ENCODE data around the gene MBD5.

MBD5 gene

DNA sequence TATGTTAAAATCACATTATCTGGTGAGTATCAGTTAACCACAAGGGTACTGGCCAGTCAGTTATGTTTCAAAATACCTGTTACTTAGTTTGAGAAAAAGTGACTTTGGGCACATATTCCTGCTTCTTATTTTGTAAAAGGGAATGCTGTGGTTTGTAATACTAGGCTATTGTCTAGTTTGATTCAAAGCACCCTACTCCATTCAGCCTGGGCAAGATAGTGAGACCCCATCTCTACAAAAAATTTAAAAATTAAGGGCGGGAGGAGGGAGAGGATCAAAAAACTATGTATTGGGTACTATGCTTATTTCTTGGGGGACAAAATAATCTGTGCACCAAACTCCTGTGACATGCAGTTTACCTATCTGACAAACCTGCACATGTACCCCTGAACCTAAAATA lies 18.9 kb downstream of the MBD5 start:
- peaks cover 3% of the 10 kb centered on the region for H3K4me1 Mint-ChIP-seq
- no peak overlapping the region for H3K4me3 Mint-ChIP-seq
- DNase-seq (ENCODE audit: low spot score in 2 of 2) (no peak), ATAC-seq (ENCODE audit: low read depth) (no peak)
- H3K27ac Mint-ChIP-seq: no peak overlapping the region
- no peaks in the 10 kb centered on the region for H3K9me3 Mint-ChIP-seq
- H3K27me3 Mint-ChIP-seq: no peaks in the 10 kb centered on the region
- peaks cover 3% of the 10 kb centered on the region for H3K36me3 Mint-ChIP-seq

DNA sequence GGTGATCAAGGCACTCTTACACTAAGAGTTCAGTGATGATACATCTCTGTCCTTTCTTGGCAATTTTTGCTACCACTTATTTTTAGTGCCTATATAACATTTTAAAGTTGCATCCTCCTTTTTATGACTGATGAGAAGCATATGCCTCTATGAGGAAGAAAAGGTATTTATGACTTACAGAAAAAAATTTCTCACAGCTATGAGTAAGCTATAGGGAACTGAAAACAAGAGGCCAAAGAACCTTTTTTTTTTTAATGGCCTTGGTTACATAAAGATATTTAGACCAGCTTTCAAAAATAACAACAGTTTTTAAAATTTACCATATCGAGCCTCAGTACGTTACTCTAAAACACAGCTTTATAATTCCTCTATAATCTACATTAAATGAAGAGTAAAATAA lies 21.3 kb downstream of the MBD5 start:
- peak; percentile 61 for ATAC-seq (ENCODE audit: low read depth)

DNA sequence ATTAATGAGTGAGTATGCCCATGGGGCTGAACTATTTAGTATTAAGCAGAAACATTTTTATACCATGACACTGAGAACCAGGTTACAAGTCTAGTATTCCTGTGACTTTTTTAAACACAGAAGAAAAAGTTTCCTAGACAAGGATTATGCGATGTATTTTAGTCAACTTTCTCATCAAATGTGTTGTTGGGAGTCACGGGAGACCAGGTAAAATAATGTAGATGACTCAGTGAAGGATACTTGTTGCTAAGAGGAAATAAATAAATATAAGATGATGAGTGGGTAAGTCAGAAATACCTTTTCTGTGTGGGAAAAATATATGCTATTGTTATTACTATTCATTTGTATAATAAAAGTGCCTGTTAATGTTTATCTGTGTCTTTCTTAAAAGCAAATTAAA lies 23.4 kb downstream of the MBD5 start:
- Mint-ChIP-seq H3K27ac (no peak overlapping the region), H3K9me3 (no peaks in the 10 kb centered on the region), H3K36me3 (peaks cover 3% of the 10 kb centered on the region), H3K27me3 (no peaks in the 10 kb centered on the region), H3K4me3 (no peak overlapping the region), H3K4me1 (peaks cover 27% of the 10 kb centered on the region)
- no peak for ATAC-seq (ENCODE audit: low read depth)
- DNase-seq (ENCODE audit: low spot score in 2 of 2): no peak

More for the DNA sequence above, 21.3 kb downstream of the MBD5 start:
- Mint-ChIP-seq H3K4me1 (peaks cover 12% of the 10 kb centered on the region), H3K27me3 (no peaks in the 10 kb centered on the region), H3K4me3 (no peak overlapping the region), H3K27ac (no peak overlapping the region), H3K36me3 (peaks cover 3% of the 10 kb centered on the region), H3K9me3 (no peaks in the 10 kb centered on the region)
- no peak for DNase-seq (ENCODE audit: low spot score in 2 of 2)

DNA sequence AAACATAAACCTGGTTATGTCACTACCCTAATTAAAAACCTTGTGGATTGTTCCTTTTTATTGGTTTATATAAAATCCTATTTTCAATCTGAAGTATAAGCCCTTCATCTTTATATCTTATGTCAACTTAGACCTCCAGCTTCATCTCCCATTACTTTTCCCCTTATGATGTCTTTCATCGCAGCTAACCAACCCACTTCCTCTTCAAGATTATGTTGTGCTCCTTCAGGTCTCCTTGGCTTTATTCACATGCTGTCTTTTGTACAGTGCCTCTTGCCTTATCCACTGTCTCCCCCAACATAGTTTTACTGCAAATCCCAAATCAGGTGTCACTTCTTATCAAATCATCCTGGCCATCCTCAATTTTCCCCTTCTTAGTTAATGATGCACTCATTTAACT lies 25.9 kb downstream of the MBD5 start:
- DNase-seq (ENCODE audit: low spot score in 2 of 2) (no peak), ATAC-seq (ENCODE audit: low read depth) (no peak)
- no peak overlapping the region for H3K4me3 Mint-ChIP-seq
- H3K27ac Mint-ChIP-seq: no peak overlapping the region
- peaks cover 2% of the 10 kb centered on the region for H3K36me3 Mint-ChIP-seq
- no peaks in the 10 kb centered on the region for H3K27me3 Mint-ChIP-seq
- H3K9me3 Mint-ChIP-seq: no peaks in the 10 kb centered on the region
- peaks cover 37% of the 10 kb centered on the region for H3K4me1 Mint-ChIP-seq

DNA sequence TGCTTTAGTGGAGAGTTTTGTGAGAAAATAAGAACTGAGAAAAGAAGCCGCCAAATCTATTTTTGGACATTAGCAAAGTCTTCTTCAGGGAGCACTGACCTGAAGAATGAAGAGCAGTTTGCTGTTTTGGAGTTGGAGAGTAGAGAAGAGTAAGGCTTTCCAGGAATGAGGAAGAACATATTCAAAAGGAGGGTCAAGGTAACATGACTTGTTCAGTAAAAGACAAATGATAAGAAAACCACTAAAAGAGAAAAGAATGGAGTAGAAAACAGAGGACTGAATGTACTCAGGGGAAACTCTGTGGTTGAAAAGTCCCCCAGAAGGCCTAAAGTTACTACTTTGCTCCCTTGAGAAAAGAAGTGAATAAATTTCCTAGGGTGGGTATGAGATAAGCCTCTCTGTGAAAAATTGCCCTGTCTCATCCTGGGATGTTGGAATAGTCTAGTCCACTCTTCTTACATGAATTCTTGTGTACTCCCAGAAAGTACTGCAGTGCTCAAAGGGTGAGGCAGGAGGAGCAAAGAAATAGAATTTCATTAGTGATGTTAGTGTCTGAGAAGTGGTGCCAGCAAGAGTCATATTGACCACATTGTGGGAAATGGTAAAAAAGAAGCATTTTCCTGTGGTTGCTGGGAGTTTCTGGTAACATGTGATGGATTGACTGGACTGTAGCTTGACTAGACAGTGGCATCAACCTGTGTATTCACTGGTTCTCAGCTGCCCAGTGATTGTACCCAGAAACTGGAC lies 27.8 kb downstream of the MBD5 start:
- Mint-ChIP-seq H3K9me3 (peaks cover 2% of the 10 kb centered on the region), H3K36me3 (peaks cover 5% of the 10 kb centered on the region), H3K4me1 (peaks cover 37% of the 10 kb centered on the region), H3K27me3 (no peaks in the 10 kb centered on the region), H3K4me3 (peak overlapping the region; percentile 56), H3K27ac (peak overlapping the region; percentile 58)
- DNase-seq (ENCODE audit: low spot score in 2 of 2) (no peak), ATAC-seq (ENCODE audit: low read depth) (peak; percentile 62)

DNA sequence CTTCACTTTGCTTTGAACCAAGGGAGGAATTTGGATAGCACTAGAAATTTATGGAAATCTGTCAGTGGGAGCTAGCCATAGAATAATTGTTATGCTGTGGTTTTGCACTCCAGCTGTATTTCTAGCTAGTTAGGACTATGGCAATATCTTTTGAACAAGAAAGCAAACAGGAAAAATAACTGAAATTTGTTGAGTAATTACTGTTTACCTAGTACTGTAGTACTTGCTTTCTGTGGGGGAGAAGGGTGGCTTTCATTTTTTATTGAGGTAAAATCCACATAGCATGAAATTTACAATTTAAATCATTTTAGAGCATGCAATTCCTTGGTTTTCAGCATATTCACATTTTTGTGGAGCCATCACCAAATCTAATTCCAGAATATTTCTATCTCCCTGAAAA lies 28.4 kb downstream of the MBD5 start:
- H3K27ac Mint-ChIP-seq: no peak overlapping the region
- H3K36me3 Mint-ChIP-seq: peaks cover 6% of the 10 kb centered on the region
- peaks cover 2% of the 10 kb centered on the region for H3K9me3 Mint-ChIP-seq
- ATAC-seq (ENCODE audit: low read depth): no peak
- no peaks in the 10 kb centered on the region for H3K27me3 Mint-ChIP-seq
- H3K4me1 Mint-ChIP-seq: peaks cover 37% of the 10 kb centered on the region
- H3K4me3 Mint-ChIP-seq: no peak overlapping the region
- DNase-seq (ENCODE audit: low spot score in 2 of 2): no peak

DNA sequence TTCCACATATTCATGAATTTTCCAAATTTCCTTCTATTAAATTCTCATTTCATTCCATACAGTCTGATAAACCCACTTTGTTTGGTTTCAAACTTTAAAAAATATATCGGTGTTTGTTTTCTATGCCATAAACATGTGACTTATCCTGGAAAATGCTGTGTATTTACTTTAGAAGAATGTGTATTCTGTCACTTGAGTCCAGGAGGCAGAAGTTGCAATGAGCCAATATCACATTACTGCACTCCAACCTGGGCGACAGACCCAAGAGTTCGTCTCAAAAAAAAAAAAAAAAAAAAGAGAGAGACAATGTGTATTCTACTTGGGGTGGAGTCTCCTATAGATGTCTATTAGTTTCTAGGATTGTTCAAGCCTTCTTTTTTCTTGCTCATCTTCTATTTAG lies 31.8 kb downstream of the MBD5 start:
- H3K4me1 Mint-ChIP-seq: peaks cover 25% of the 10 kb centered on the region
- no peak for DNase-seq (ENCODE audit: low spot score in 2 of 2)
- H3K27me3 Mint-ChIP-seq: no peaks in the 10 kb centered on the region
- peaks cover 10% of the 10 kb centered on the region for H3K36me3 Mint-ChIP-seq
- ATAC-seq (ENCODE audit: low read depth): no peak
- no peak overlapping the region for H3K27ac Mint-ChIP-seq
- peaks cover 2% of the 10 kb centered on the region for H3K9me3 Mint-ChIP-seq
- no peak overlapping the region for H3K4me3 Mint-ChIP-seq

DNA sequence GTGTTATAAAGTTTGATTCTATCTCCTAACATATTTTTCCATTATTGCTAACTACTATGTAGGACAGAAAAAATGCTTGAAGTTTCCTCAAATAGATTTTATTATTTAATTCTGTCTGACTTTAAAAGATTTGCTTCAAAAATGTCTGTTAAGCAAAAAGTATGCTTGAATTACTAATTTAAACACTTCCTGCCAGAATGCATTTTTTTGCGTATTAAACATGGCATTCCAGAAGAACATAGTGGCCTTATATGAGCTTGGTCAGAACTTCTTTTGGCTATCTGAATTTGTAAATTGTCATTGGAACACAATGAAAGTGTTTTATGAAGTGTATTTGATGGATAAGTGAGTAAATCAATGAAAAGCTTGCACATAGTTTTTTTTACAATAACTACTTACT lies 37.8 kb downstream of the MBD5 start:
- H3K4me3 Mint-ChIP-seq: no peak overlapping the region
- H3K27ac Mint-ChIP-seq: no peak overlapping the region
- no peaks in the 10 kb centered on the region for H3K27me3 Mint-ChIP-seq
- no peaks in the 10 kb centered on the region for H3K9me3 Mint-ChIP-seq
- ATAC-seq (ENCODE audit: low read depth): no peak
- peaks cover 7% of the 10 kb centered on the region for H3K36me3 Mint-ChIP-seq
- peaks cover 2% of the 10 kb centered on the region for H3K4me1 Mint-ChIP-seq
- DNase-seq (ENCODE audit: low spot score in 2 of 2): no peak

DNA sequence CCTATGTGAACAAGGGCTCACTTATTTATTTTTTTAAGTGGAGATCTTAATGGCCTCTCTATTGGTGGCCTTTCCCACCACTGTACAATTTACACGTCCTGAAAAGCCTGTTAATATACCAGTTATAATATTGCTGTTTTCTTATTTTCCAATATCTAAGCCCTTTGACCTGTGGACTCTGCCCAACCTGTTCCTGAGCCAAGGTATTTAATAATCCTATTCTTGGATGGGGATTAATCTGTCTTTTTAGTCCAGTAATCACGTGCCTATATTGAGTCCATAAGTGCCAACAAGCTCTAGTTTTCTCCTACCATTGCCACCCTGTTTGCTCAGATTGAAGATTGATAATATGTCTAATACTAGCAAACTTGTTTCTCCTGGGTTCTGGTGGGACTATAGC lies 42.7 kb downstream of the MBD5 start:
- H3K27ac Mint-ChIP-seq: no peak overlapping the region
- peaks cover 3% of the 10 kb centered on the region for H3K4me1 Mint-ChIP-seq
- H3K9me3 Mint-ChIP-seq: no peaks in the 10 kb centered on the region
- DNase-seq (ENCODE audit: low spot score in 2 of 2) (no peak), ATAC-seq (ENCODE audit: low read depth) (no peak)
- no peaks in the 10 kb centered on the region for H3K27me3 Mint-ChIP-seq
- H3K36me3 Mint-ChIP-seq: peaks cover 5% of the 10 kb centered on the region
- no peak overlapping the region for H3K4me3 Mint-ChIP-seq

DNA sequence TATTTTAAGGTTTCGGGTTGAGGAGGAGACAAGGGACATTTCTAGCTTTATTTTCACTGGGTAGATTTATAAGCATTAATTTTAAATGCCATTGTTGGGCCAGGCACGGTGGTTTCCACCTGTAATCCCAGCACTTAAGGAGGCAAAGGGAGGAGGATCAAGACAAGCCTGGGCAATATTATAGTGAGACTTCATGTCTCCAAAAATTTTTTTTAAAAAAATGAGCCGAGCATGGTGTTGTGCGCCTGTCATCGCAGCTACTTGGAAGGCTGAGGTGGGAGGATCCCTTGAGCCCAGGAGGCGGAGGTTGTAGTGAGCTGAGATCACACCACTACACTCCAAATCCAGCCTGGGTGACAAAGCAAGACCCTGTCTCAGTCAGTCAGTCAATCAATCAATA lies 45.0 kb downstream of the MBD5 start:
- ATAC-seq (ENCODE audit: low read depth): no peak
- H3K4me1 Mint-ChIP-seq: peaks cover 6% of the 10 kb centered on the region

DNA sequence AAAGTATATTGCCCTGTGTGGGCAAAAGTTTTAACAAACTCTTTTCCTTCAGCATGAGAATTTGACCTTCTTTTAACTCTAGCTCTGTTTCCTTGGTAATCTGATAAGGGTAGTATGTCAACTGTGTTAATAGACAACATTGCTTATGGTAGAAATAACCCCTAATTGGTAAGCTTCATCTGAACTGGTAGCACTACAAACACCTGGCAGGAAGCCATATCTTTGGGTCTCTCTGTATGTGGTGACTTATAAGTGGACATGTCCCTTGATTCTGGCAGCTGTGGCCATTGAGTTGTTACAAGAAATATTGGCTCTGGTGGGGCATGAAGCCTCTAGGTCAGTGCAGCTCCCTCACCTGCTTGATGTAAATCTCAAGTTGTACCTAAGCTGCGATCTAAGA lies 46.9 kb downstream of the MBD5 start:
- Mint-ChIP-seq H3K27ac (no peak overlapping the region), H3K9me3 (no peaks in the 10 kb centered on the region), H3K27me3 (no peaks in the 10 kb centered on the region), H3K36me3 (peaks cover 7% of the 10 kb centered on the region), H3K4me1 (peaks cover 6% of the 10 kb centered on the region), H3K4me3 (no peak overlapping the region)
- DNase-seq (ENCODE audit: low spot score in 2 of 2) (no peak), ATAC-seq (ENCODE audit: low read depth) (no peak)

More for the DNA sequence above, 45.0 kb downstream of the MBD5 start:
- Mint-ChIP-seq H3K27ac (no peak overlapping the region), H3K36me3 (peaks cover 5% of the 10 kb centered on the region), H3K9me3 (no peaks in the 10 kb centered on the region), H3K27me3 (no peaks in the 10 kb centered on the region), H3K4me3 (no peak overlapping the region)
- DNase-seq (ENCODE audit: low spot score in 2 of 2): no peak

DNA sequence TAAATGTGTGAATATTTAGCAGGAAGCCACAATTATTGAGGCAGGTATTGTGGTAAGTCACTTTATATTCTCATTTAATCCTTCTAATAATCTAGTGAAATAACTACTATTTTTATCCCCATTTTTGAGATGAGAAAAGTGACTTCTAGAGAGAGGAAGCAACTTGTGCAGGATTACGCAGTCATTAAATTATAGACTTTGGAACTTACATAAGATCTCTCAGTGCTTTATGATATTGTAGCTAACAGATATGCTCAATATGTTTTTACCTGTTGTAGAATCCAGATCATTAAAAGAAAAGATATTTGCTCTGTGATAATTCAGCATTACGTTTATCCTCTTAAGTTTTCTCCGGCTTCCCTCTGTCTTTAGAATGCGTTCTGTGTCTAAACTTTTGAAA lies 50.5 kb downstream of the MBD5 start:
- no peak overlapping the region for H3K27ac Mint-ChIP-seq

DNA sequence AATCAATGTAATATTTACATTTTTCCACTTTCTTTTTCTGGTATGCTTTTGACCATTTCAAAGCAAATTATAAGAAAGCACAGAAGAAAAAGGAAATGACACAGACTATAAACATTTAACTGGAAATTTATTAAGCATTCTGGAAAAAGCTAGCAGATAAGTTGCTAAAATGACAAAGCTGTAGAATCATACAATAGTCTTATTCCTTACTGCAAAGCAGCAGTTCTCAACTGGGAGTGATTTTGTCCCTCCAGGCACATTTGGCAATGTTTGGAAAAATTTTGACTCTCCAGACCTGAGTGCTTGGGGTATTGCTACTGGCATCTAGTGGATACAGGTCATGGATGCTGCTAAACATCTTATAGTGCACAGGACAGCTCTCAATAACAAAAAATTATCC lies 75.1 kb downstream of the MBD5 start:
- Mint-ChIP-seq H3K4me1 (peaks cover 5% of the 10 kb centered on the region), H3K36me3 (peaks cover 8% of the 10 kb centered on the region), H3K27me3 (no peaks in the 10 kb centered on the region), H3K27ac (no peak overlapping the region), H3K9me3 (peaks cover 12% of the 10 kb centered on the region), H3K4me3 (no peak overlapping the region)
- DNase-seq (ENCODE audit: low spot score in 2 of 2): no peak
- ATAC-seq (ENCODE audit: low read depth): no peak

More for the DNA sequence above, 50.5 kb downstream of the MBD5 start:
- Mint-ChIP-seq H3K4me1 (peaks cover 6% of the 10 kb centered on the region), H3K27me3 (no peaks in the 10 kb centered on the region), H3K9me3 (no peaks in the 10 kb centered on the region), H3K4me3 (no peak overlapping the region), H3K36me3 (peaks cover 2% of the 10 kb centered on the region)
- DNase-seq (ENCODE audit: low spot score in 2 of 2) (no peak), ATAC-seq (ENCODE audit: low read depth) (no peak)

DNA sequence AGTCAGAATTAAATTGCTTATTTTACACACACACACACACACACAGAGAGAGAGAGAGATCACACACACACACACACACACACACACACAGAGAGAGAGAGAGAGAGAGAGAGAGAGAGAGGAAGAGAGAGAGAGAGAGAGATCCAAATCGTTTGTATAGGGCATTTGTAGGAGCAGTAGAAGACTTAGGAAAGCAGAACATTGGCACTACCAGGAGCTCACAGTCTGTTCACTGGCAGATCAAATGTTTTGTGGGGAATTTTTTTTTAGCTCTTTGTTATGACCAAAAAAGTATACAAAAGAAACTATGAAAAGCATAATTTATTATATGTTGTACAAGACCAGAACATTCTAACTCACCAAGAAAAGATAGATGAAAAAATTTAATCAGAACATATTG lies 81.8 kb downstream of the MBD5 start:
- Mint-ChIP-seq H3K4me1 (peaks cover 5% of the 10 kb centered on the region), H3K9me3 (peaks cover 8% of the 10 kb centered on the region), H3K27ac (peak overlapping the region; percentile 72), H3K4me3 (no peak overlapping the region), H3K36me3 (peaks cover 15% of the 10 kb centered on the region), H3K27me3 (no peaks in the 10 kb centered on the region)
- ATAC-seq (ENCODE audit: low read depth): no peak
- no peak for DNase-seq (ENCODE audit: low spot score in 2 of 2)

DNA sequence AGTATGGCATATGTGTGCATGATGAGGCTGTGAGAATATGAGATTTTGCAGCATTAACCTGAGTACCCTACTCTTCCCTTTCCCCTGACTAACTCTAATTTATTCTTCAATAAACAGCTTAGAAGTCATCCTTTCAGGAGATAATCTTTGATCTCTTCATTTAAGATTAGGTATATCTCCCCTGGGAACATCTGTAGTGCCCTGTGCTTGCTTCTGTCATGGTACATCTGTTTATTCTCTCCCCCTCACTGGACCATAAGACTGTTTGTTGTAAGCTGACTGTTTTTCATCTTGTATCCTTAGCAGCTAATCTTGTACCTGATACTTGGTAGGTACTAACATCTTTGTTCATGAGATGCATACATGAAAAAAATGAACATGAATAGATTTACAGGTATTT lies 83.1 kb downstream of the MBD5 start:
- H3K4me1 Mint-ChIP-seq: peaks cover 5% of the 10 kb centered on the region
- H3K27ac Mint-ChIP-seq: no peak overlapping the region
- peaks cover 4% of the 10 kb centered on the region for H3K9me3 Mint-ChIP-seq
- H3K27me3 Mint-ChIP-seq: no peaks in the 10 kb centered on the region
- no peak overlapping the region for H3K4me3 Mint-ChIP-seq
- no peak for DNase-seq (ENCODE audit: low spot score in 2 of 2)
- peaks cover 14% of the 10 kb centered on the region for H3K36me3 Mint-ChIP-seq
- no peak for ATAC-seq (ENCODE audit: low read depth)
